ENCODE data around the gene RAI14.

The RAI14 gene

DNA sequence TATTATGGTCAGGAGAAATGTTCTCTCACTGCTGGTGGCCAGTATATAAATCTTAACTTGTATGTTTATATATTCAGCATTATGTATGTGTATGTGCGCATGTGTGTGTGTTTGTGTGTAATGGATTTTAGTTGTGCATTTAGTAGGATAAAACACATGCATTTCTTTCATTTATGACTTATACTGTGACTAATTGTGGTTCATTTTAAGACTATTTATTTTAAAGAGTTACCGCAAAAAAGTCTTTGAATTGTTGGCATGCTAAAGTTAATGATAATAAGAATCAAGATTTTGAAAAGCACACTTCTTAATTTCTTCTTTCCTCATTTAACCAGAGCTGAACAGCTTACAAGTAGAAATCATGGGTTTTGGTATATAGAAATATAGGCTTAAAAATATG is 60.9 kb downstream of the RAI14 start:
- TF ChIP-seq FOXP2 (optimal IDR thresholded peaks at IDR 0.05; ENCODE audit: borderline replicate concordance, extremely low read depth, extremely low read length, insufficient read depth), result no peak
- no peak for TF ChIP-seq POLR2AphosphoS5 (IDR thresholded peaks at IDR 0.05; ENCODE audit: low read depth, low read length)
- TF ChIP-seq, protein P1, sequence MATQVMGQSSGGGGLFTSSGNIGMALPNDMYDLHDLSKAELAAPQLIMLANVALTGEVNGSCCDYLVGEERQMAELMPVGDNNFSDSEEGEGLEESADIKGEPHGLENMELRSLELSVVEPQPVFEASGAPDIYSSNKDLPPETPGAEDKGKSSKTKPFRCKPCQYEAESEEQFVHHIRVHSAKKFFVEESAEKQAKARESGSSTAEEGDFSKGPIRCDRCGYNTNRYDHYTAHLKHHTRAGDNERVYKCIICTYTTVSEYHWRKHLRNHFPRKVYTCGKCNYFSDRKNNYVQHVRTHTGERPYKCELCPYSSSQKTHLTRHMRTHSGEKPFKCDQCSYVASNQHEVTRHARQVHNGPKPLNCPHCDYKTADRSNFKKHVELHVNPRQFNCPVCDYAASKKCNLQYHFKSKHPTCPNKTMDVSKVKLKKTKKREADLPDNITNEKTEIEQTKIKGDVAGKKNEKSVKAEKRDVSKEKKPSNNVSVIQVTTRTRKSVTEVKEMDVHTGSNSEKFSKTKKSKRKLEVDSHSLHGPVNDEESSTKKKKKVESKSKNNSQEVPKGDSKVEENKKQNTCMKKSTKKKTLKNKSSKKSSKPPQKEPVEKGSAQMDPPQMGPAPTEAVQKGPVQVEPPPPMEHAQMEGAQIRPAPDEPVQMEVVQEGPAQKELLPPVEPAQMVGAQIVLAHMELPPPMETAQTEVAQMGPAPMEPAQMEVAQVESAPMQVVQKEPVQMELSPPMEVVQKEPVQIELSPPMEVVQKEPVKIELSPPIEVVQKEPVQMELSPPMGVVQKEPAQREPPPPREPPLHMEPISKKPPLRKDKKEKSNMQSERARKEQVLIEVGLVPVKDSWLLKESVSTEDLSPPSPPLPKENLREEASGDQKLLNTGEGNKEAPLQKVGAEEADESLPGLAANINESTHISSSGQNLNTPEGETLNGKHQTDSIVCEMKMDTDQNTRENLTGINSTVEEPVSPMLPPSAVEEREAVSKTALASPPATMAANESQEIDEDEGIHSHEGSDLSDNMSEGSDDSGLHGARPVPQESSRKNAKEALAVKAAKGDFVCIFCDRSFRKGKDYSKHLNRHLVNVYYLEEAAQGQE (IDR thresholded peaks at IDR 0.05; ENCODE audit: insufficient read depth in 1 of 2, low read depth in 2 of 2, low read length in 2 of 2), result no peak
- TF ChIP-seq TAF1 (IDR thresholded peaks at IDR 0.05; ENCODE audit: borderline replicate concordance, insufficient read depth, low read length), result no peak
- no peak for TF ChIP-seq SIN3A (IDR thresholded peaks at IDR 0.05; ENCODE audit: borderline replicate concordance, insufficient read depth, low read length)

DNA sequence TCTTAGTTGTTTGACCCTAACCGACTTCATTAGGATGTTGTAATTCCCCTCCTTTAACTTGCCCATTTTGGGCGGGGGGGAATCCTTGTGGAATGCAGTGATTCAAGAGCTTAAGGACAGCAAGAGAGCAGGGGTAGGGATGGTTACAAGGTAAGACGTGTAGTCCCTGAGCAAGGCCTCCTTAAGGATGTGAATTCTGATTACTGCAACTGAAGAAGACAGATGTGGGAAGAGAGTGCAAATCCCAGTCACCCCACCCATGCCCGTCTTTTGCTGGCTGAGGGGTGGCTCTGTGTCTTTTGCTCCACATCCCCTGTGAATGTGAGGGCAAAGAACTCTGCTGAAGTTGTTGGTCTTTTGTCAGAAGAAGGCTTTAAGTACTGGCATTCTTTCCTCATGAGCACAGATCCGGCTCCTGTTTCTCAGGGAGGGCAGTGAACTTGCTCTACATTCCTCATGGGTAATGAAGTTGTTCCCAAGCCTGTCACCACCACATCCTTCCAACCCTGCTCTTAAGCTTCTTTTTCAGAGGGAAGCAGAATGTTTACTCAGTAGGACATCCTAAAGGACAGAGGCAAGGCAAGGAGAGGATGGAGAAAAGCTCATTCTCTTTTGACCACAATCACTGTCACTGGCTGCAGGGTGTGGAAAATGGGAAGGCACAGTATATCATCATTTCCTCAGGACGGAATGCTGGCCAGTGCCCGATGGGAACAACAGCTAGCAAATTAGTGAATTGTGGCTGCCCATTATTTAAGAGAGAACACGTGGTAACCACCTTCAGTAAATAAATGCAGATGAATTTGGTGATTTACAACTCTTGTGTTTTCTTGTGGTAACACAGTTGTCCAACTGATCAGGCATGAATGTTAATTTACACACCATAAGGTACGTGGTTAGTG is 61.5 kb downstream of the RAI14 start:
- TF ChIP-seq FOXP2 (optimal IDR thresholded peaks at IDR 0.05; ENCODE audit: borderline replicate concordance, extremely low read depth, extremely low read length, insufficient read depth) (no peak), POLR2AphosphoS5 (IDR thresholded peaks at IDR 0.05; ENCODE audit: low read depth, low read length) (no peak), SIN3A (IDR thresholded peaks at IDR 0.05; ENCODE audit: borderline replicate concordance, insufficient read depth, low read length) (no peak), TAF1 (IDR thresholded peaks at IDR 0.05; ENCODE audit: borderline replicate concordance, insufficient read depth, low read length) (no peak)
- TF ChIP-seq, protein P1 (IDR thresholded peaks at IDR 0.05; ENCODE audit: insufficient read depth in 1 of 2, low read depth in 2 of 2, low read length in 2 of 2), result no peak

DNA sequence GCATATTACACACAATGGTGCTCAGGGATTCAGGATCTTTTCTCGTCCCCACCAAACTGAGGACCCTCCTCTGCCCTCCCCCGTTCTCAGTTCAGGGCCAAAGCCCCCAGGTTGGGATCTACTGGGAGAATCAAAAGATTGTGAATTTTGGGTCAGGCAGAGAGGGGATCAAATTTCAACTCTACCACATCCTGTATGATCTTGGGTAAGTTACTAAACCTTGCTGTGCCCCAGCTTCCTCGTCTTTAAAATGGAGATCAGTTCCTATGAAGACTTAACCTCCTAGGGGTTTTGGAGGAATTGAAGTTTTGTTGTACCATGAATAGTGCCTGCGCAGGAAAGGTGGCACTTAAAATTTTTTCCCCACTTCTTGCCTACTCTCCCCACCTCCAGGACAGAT is 62.4 kb downstream of the RAI14 start:
- no peak for TF ChIP-seq TAF1 (IDR thresholded peaks at IDR 0.05; ENCODE audit: borderline replicate concordance, insufficient read depth, low read length)

DNA sequence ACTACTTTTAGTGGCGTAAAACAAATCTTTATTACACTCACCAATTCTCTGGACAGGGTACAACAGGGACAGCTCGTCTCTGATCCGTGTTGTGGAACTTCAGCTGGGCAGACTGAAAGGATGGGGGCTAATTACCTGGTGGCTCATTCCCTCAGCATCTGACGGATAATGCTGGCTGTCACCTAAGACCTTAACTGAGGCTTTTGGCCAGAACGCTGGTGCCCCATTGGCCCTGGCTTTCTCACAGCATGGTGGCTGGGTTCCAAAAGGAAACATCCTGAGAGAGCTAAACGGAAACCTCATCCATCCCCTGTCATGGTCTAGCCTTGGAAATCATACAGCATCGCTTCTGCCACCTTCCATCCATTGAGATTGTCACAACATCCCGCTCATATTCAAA is 62.9 kb downstream of the RAI14 start:
- TF ChIP-seq, protein P1 (IDR thresholded peaks at IDR 0.05; ENCODE audit: insufficient read depth in 1 of 2, low read depth in 2 of 2, low read length in 2 of 2), result no peak
- TF ChIP-seq FOXP2 (optimal IDR thresholded peaks at IDR 0.05; ENCODE audit: borderline replicate concordance, extremely low read depth, extremely low read length, insufficient read depth) (no peak), SIN3A (IDR thresholded peaks at IDR 0.05; ENCODE audit: borderline replicate concordance, insufficient read depth, low read length) (no peak), TAF1 (IDR thresholded peaks at IDR 0.05; ENCODE audit: borderline replicate concordance, insufficient read depth, low read length) (no peak), POLR2AphosphoS5 (IDR thresholded peaks at IDR 0.05; ENCODE audit: low read depth, low read length) (no peak)

- no peak for TF ChIP-seq SIN3A (IDR thresholded peaks at IDR 0.05; ENCODE audit: borderline replicate concordance, insufficient read depth, low read length)
- TF ChIP-seq FOXP2 (optimal IDR thresholded peaks at IDR 0.05; ENCODE audit: borderline replicate concordance, extremely low read depth, extremely low read length, insufficient read depth), result no peak
- no peak for TF ChIP-seq POLR2AphosphoS5 (IDR thresholded peaks at IDR 0.05; ENCODE audit: low read depth, low read length)
- no peak for TF ChIP-seq TAF1 (IDR thresholded peaks at IDR 0.05; ENCODE audit: borderline replicate concordance, insufficient read depth, low read length)
- TF ChIP-seq, protein P1 (IDR thresholded peaks at IDR 0.05; ENCODE audit: insufficient read depth in 1 of 2, low read depth in 2 of 2, low read length in 2 of 2), result no peak
Observed at GRCh38 chr5:34721327-34721726, 65.2 kb downstream of the RAI14 start.

All from PFSK-1 (cell line).